HG03575 (cell line): ENCODE measurements around the gene GANC.
"Not testable (repeated sequence)": the region's sequence is repeated elsewhere in the genome, so short reads cannot be mapped to it uniquely, and the experiment has no call there.

Experiments used
- ATAC-seq: cut with Tn5 transposase; IDR thresholded peaks from one replicate; pipeline ENCODE4 v1.9.1; 2021; ENCODE audit not compliant: unreplicated experiment, insufficient number of reproducible peaks, low FRiP score; ENCODE audit errors: extremely low read depth

The GANC gene

GRCh38 chr15:42335074-42335473 lies 62.1 kb downstream of the GANC start:
- ATAC-seq: no peak

GRCh38 chr15:42336650-42337049 lies 63.6 kb downstream of the GANC start:
- ATAC-seq: not testable (repeated sequence)

GRCh38 chr15:42337104-42337503 lies 64.1 kb downstream of the GANC start:
- not testable (repeated sequence) for ATAC-seq

GRCh38 chr15:42338500-42338899 lies 65.5 kb downstream of the GANC start:
- no peak for ATAC-seq

DNA sequence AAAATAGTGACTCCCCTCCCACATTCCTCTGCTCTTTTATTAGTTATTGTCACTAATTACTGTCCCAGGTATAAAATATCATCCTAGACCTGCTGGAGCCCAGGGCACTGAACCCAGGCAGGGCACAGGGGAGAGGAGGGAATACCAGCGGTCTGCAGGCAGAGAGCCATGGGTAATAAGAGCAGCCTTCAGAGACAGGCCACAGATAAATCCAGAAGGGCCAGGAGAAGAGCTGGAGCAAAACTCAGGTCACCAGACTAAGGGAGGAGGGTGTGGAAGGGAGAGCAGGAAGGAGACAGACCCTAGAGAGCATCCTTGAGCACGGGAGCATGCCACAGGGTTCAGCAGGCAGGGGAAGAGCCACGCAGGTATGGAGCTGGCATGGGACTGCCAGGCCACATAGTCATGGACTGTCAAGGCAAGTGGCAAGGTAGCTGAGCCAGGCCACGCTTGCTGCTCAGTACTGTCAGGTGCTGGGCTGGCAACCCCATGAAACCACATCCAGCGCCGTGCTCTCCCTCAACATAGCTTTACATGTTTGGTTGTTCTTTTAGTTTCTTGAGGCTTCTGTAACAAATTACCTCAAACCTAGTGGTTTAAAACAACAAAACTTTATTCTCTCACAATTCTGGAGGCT lies 70.7 kb downstream of the GANC start:
- no peak for ATAC-seq

- ATAC-seq: no peak
Observed at GRCh38 chr15:42344763-42345162, 71.8 kb downstream of the GANC start.

DNA sequence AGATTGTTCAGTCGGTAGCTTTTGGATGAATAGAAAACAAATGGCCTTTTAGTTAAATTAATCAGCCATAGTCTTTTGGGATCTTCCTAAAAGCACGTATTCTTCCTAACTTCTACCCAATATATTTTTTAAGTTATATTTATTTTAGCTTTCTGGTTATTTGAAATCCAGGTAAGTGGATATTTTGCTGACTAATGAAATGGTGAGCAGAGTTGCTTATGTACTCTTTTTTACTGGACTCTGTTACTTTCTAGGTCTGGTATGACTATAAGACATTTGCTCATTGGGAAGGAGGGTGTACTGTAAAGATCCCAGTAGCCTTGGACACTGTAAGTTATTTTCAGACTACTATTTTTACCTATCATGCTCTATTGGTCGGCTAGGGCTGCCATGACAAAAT lies 72.5 kb downstream of the GANC start:
- no peak for ATAC-seq

GRCh38 chr15:42348083-42348482 lies 75.1 kb downstream of the GANC start:
- ATAC-seq: no peak

GRCh38 chr15:42349186-42349585 lies 76.2 kb downstream of the GANC start:
- ATAC-seq: no peak

DNA sequence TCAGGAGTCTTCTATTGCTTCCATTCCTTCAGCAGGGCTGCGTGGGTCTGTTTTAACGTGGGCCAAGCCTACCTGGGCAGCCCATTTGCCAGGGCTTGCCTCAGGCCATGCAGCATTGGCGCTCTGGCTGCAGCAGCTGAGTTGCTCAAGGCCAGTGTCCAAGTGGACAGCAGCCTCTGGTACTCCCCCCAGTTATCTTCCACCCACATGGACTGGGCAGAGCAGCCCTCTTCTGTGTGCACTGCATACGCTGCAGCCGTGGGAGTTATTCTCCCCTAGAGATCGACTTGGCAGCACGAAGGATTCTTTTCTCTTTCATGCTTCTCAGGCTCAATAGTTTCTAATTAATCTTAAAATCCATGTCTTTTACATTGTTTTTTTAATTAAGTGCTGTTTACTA lies 79.4 kb downstream of the GANC start:
- no peak for ATAC-seq

- ATAC-seq: no peak
Observed at GRCh38 chr15:42353061-42353460, 80.1 kb downstream of the GANC start.

- ATAC-seq: no peak
Observed at GRCh38 chr15:42354824-42355223, 81.8 kb downstream of the GANC start.

DNA sequence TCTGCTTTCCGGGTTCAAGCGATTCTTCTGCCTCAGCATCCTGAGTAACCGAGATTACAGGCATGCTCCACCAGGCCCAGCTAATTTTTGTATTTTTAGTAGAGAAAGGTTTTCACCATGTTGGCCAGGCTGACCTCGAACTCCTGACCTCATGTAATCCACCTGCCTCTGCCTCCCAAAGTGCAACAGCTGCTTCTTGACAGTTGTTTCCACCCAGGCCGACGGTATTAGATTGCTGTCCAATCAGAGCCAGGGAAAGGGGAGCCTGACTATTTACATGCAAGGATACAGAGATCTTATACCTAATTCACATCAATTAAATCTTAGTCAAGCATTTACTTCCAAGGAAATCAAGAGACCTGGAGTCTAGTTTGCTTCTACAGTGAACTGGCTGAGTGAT lies 82.3 kb downstream of the GANC start:
- no peak for ATAC-seq

- no peak for ATAC-seq
Observed at GRCh38 chr15:42356851-42357250, 83.8 kb downstream of the GANC start.

- ATAC-seq: no peak
Observed at GRCh38 chr15:42358141-42358540, 85.1 kb downstream of the GANC start.

DNA sequence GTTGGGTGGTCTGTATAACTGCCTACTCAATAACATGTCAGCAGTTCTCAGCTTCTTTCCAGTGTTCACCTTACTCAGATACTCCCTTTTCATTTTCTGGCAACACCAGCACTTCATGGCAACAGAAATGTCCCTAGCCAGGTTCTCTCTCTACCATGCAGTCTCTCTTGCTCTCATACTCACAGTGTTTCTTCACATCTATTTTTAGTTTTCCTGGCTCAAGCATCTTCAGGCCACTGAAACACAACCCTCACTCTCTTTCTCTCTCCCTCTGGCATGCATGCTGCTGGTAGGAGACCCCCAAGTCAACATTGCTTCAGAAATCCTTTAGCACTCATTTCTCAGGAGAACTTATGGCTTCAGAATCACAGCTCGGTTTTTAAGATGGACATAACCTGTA lies 86.2 kb downstream of the GANC start, which contains the start of gene CAPN3:
Gene CAPN3 (plus strand): TSS at position 253 of the 400 bp plus-strand sequence. CDS start 305 bp downstream, outside the sequence.
- no peak for ATAC-seq

DNA sequence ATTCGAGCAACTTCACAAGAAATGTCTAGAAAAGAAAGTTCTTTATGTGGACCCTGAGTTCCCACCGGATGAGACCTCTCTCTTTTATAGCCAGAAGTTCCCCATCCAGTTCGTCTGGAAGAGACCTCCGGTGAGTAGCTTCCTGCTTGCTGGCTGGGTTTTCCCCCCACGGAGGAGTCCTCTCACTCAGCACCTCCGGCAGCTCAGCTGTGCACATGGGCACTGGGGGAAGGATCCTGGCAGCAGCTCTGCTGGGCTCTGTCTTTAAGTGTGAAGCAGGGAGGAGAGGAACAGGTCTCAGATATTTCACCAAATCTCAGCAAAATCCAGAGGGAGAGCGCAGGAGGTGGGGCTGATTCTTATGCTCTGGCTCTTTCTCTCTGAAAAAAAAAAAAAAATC lies 87.0 kb downstream of the GANC start:
- no peak for ATAC-seq

DNA sequence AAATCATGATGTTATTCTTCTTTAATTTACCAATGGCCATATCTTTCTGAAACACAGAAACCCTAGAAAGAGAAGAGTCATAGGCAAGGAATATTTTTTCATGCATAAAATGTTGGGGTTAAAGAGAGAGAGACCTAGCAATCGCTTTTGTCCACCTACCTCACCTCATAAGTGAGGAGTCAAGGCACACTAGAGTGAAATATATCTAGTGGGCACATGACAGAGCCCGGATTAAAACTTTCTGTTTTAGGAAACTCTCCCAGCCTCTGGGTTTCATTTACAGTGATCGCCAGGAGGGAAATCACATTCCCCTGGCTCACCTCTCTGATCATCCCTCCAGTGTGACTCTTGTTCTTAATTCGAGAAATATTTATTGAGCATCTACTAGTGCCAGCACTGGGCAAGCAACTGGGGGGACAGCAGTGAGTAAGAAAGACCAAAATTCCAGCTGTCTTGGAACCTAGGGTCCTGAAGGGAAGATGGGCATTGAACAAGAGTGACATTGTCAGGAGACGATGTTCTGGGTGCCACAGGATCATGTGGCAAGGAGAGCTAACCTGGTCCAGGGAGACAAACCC lies 87.6 kb downstream of the GANC start:
- no peak for ATAC-seq

GRCh38 chr15:42363487-42363886 lies 90.5 kb downstream of the GANC start:
- no peak for ATAC-seq

- no peak for ATAC-seq
Observed at GRCh38 chr15:42363942-42364341, 90.9 kb downstream of the GANC start.

- ATAC-seq: no peak
Observed at GRCh38 chr15:42364529-42364928, 91.5 kb downstream of the GANC start.
